Measurements from ENCODE around the gene CMIP.

DNA sequence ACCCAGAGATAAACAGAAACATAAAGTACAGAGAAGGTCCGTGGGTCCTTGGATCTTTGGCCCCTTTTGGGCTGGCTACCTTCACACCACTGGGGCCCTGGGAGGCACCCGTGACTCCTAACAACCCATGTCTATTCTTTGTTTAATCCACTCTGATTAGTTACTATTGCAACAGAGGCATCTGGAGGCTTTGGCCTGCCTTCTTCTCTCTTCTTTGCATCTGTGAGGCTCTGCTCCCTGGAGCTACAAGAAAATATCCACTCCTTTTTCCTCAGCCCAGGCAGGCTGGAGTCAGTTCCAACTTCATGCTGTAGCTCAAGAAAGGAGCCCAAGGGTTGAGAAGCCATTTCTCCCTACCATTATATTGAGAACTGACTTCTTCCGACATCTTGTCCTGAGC is 9.5 kb upstream of the CMIP start:
- TF ChIP-seq, protein P1, sequence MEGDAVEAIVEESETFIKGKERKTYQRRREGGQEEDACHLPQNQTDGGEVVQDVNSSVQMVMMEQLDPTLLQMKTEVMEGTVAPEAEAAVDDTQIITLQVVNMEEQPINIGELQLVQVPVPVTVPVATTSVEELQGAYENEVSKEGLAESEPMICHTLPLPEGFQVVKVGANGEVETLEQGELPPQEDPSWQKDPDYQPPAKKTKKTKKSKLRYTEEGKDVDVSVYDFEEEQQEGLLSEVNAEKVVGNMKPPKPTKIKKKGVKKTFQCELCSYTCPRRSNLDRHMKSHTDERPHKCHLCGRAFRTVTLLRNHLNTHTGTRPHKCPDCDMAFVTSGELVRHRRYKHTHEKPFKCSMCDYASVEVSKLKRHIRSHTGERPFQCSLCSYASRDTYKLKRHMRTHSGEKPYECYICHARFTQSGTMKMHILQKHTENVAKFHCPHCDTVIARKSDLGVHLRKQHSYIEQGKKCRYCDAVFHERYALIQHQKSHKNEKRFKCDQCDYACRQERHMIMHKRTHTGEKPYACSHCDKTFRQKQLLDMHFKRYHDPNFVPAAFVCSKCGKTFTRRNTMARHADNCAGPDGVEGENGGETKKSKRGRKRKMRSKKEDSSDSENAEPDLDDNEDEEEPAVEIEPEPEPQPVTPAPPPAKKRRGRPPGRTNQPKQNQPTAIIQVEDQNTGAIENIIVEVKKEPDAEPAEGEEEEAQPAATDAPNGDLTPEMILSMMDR (IDR thresholded peaks at IDR 0.05; ENCODE audit: poor library complexity, severe bottlenecking), result no peak
- TF ChIP-seq EP300 (conservative IDR thresholded peaks at IDR 0.05; ENCODE audit: poor library complexity, severe bottlenecking) (no peak), TAF1 (IDR thresholded peaks at IDR 0.05; ENCODE audit: low read depth) (no peak), POLR2AphosphoS5 (IDR thresholded peaks at IDR 0.05) (no peak), EZH2 (IDR thresholded peaks at IDR 0.05; ENCODE audit: borderline replicate concordance, insufficient read depth, low read length, poor library complexity, severe bottlenecking) (no peak), SMC3 (conservative IDR thresholded peaks at IDR 0.05; ENCODE audit: poor library complexity) (no peak), REST (IDR thresholded peaks at IDR 0.05; ENCODE audit: borderline replicate concordance) (no peak), MXI1 (conservative IDR thresholded peaks at IDR 0.05; ENCODE audit: poor library complexity, severe bottlenecking) (no peak)
